ENCODE measurements around the gene ENKUR. TPM values are rescaled to one million over a fixed set of nuclear protein-coding genes. Genes with fewer than 3 reads are reported as not detected.
"Not testable (repeated sequence)": the region's sequence is repeated elsewhere in the genome, so short reads cannot be mapped to it uniquely, and the experiment has no call there.

ENKUR gene
- total and polyA plus RNA-seq, 2 donors from 2014 or later: 0.41 to 0.73 TPM

GRCh38 chr10:24959382-24959730 lies 56.6 kb downstream of the ENKUR start:
- H3K27ac ChIP-seq (ENCODE audit: low read depth in 2 of 2, low read length in 2 of 2): no peak overlapping the region
- H3K4me1 ChIP-seq (ENCODE audit: control insufficient read depth in 2 of 3, insufficient read depth in 2 of 3, low read depth in 1 of 3, low read length in 3 of 3): no peaks in the 10 kb centered on the region
- FAIRE-seq: no peak
- DNase-seq: no peak
- H3K27me3 ChIP-seq (ENCODE audit: control insufficient read depth, insufficient read depth, low read length): no peaks in the 10 kb centered on the region
- H3K9ac ChIP-seq (ENCODE audit: low read length in 3 of 3): no peak overlapping the region
- TF ChIP-seq CTCF (IDR thresholded peaks at IDR 0.05; ENCODE audit: borderline replicate concordance, extremely low read depth, insufficient read depth): no peak
- H3K4me3 ChIP-seq (ENCODE audit: low read length in 3 of 3): no peak overlapping the region
- H3K9me3 ChIP-seq (ENCODE audit: control insufficient read depth in 2 of 3, insufficient read depth in 1 of 3, low read length in 3 of 3): no peaks in the 10 kb centered on the region
- intact Hi-C loops (cut with DNase I): no loop called here
- no peaks in the 10 kb centered on the region for H3K36me3 ChIP-seq (ENCODE audit: control insufficient read depth in 2 of 3, insufficient read depth in 3 of 3, low read length in 3 of 3)

- FAIRE-seq: no peak
- intact Hi-C loops (cut with DNase I): no loop called here
- H3K27me3 ChIP-seq (ENCODE audit: control insufficient read depth, insufficient read depth, low read length): no peaks in the 10 kb centered on the region
- no peak overlapping the region for H3K9ac ChIP-seq (ENCODE audit: low read length in 3 of 3)
- no peak for TF ChIP-seq CTCF (IDR thresholded peaks at IDR 0.05; ENCODE audit: borderline replicate concordance, extremely low read depth, insufficient read depth)
- peak overlapping the region; percentile 38 to 60 for H3K27ac ChIP-seq (ENCODE audit: low read depth in 2 of 2, low read length in 2 of 2)
- no peak overlapping the region for H3K4me3 ChIP-seq (ENCODE audit: low read length in 3 of 3)
- no peaks in the 10 kb centered on the region for H3K4me1 ChIP-seq (ENCODE audit: control insufficient read depth in 2 of 3, insufficient read depth in 2 of 3, low read depth in 1 of 3, low read length in 3 of 3)
- H3K36me3 ChIP-seq (ENCODE audit: control insufficient read depth in 2 of 3, insufficient read depth in 3 of 3, low read length in 3 of 3): no peaks in the 10 kb centered on the region
- DNase-seq: peak in 4 of 5 donors; percentile 55 to 96 (median 81)
- no peaks in the 10 kb centered on the region for H3K9me3 ChIP-seq (ENCODE audit: control insufficient read depth in 2 of 3, insufficient read depth in 1 of 3, low read length in 3 of 3)
Observed at GRCh38 chr10:24958721-24959381, 57.1 kb downstream of the ENKUR start.

GRCh38 chr10:24958091-24958720 lies 57.8 kb downstream of the ENKUR start:
- intact Hi-C loops (cut with DNase I): no loop called here
- Histone ChIP-seq H3K9ac (ENCODE audit: low read length in 3 of 3) (no peak overlapping the region), H3K27ac (ENCODE audit: low read depth in 2 of 2, low read length in 2 of 2) (peak overlapping the region; percentile 38 to 60), H3K9me3 (ENCODE audit: control insufficient read depth in 2 of 3, insufficient read depth in 1 of 3, low read length in 3 of 3) (no peaks in the 10 kb centered on the region), H3K27me3 (ENCODE audit: control insufficient read depth, insufficient read depth, low read length) (no peaks in the 10 kb centered on the region), H3K4me1 (ENCODE audit: control insufficient read depth in 2 of 3, insufficient read depth in 2 of 3, low read depth in 1 of 3, low read length in 3 of 3) (no peaks in the 10 kb centered on the region), H3K4me3 (ENCODE audit: low read length in 3 of 3) (no peak overlapping the region), H3K36me3 (ENCODE audit: control insufficient read depth in 2 of 3, insufficient read depth in 3 of 3, low read length in 3 of 3) (no peaks in the 10 kb centered on the region)
- FAIRE-seq (no peak), DNase-seq (peak in 1 of 5 donors; percentile 39)
- no peak for TF ChIP-seq CTCF (IDR thresholded peaks at IDR 0.05; ENCODE audit: borderline replicate concordance, extremely low read depth, insufficient read depth)

GRCh38 chr10:24957624-24958051 lies 58.3 kb downstream of the ENKUR start:
- DNase-seq; H3K9me3 ChIP-seq (ENCODE audit: control insufficient read depth in 2 of 3, insufficient read depth in 1 of 3, low read length in 3 of 3); H3K9ac ChIP-seq (ENCODE audit: low read length in 3 of 3); H3K27me3 ChIP-seq (ENCODE audit: control insufficient read depth, insufficient read depth, low read length); H3K27ac ChIP-seq (ENCODE audit: low read depth in 2 of 2, low read length in 2 of 2); H3K4me1 ChIP-seq (ENCODE audit: control insufficient read depth in 2 of 3, insufficient read depth in 2 of 3, low read depth in 1 of 3, low read length in 3 of 3); H3K36me3 ChIP-seq (ENCODE audit: control insufficient read depth in 2 of 3, insufficient read depth in 3 of 3, low read length in 3 of 3); intact Hi-C loops (cut with DNase I); H3K4me3 ChIP-seq (ENCODE audit: low read length in 3 of 3); FAIRE-seq: not testable (repeated sequence)
